Measurements from ENCODE around the gene MRPL4. TPM values are rescaled to one million over a fixed set of nuclear protein-coding genes. Genes with fewer than 3 reads are reported as not detected.

Gene MRPL4
- total and polyA plus RNA-seq, 10 of the 15 experiments (the other 5 are each of a cell fraction or from before 2014, with no cell fraction given), result 0.79 to 221 (median 112) TPM

- TF ChIP-seq CUX1 (IDR thresholded peaks at IDR 0.05; ENCODE audit: insufficient replicate concordance, low read depth, low read length), result no peak
- TF ChIP-seq IKZF2 (IDR thresholded peaks at IDR 0.05), result no peak
Observed at GRCh38 chr19:10288662-10289166, 36.7 kb downstream of the MRPL4 start (continued).

GRCh38 chr19:10289167-10289835 lies 37.3 kb downstream of the MRPL4 start:
- Histone ChIP-seq H3K9me3 (replicated peaks; ENCODE audit: control insufficient read depth, insufficient read depth, low read length) (no peaks in the 10 kb centered on the region; the same call in 2 of the 3 replicates), H3K4me1 (ENCODE audit: control insufficient read depth, insufficient read depth, low read length) (peaks cover 69% of the 10 kb centered on the region), H3K36me3 (ENCODE audit: control insufficient read depth in 2 of 2, insufficient read depth in 2 of 2, low read length in 1 of 2) (peaks cover 15 to 18% of the 10 kb centered on the region in 2 experiments; a peak in 3 of 4 replicates), H3K4me2 (ENCODE audit: control insufficient read depth, insufficient read depth) (peak overlapping the region; percentile 98), H3K27ac (ENCODE audit: control insufficient read depth, insufficient read depth) (peak overlapping the region; percentile 24; the same call in 1 of the 2 replicates), H3K79me2 (ENCODE audit: control insufficient read depth, insufficient read depth, low read length) (no peaks in the 10 kb centered on the region), H3K9ac (ENCODE audit: control insufficient read depth, insufficient read depth, low read length) (peak overlapping the region; percentile 40; the same call in 1 of the 2 replicates), H4K20me1 (ENCODE audit: control insufficient read depth, insufficient read depth) (peaks cover 9% of the 10 kb centered on the region; the same call in 1 of the 2 replicates), H3K27me3 (replicated peaks in 1 of 2; ENCODE audit: control insufficient read depth in 2 of 2, insufficient read depth in 2 of 2, low read length in 1 of 2) (peaks cover 3 to 16% of the 10 kb centered on the region in 2 experiments), H3K4me3 (peak overlapping the region; percentile 77), H2AFZ (ENCODE audit: control insufficient read depth, low read depth, low read length) (peak overlapping the region; percentile 94)
- peak; percentile 52 for ATAC-seq
- ChIA-PET RAD21 (ENCODE audit: unreplicated experiment) (interaction anchor here (0.7 to 5.4 kb wide), 19 partner anchors 10 to 192 kb away, joined by 3 to 119 read pairs (median 3); partner anchors contain the start of genes CDC37, ICAM1, MRPL4 and RAVER1), SMC1A (ENCODE audit: uncharacterized antibody, unreplicated experiment) (interaction anchor here (0.6 to 2.2 kb wide), 15 partner anchors 9 to 100 kb away, joined by 3 to 27 read pairs (median 5); partner anchors contain the start of genes ICAM1 and TYK2), POLR2A (interaction anchor here (0.5 to 5.5 kb wide), 23 partner anchors 9 to 370 kb away, joined by 3 to 69 read pairs (median 4); partner anchors contain the start of genes CDC37, CDKN2D, FDX2 and ICAM1), CTCF (interaction anchor here (0.6 to 5.9 kb wide), 17 partner anchors 9 to 280 kb away, joined by 3 to 72 read pairs (median 4); partner anchors contain the start of genes ICAM1 and TYK2)
- FAIRE-seq, result peak; percentile 7
- no peak for DNase-seq (ENCODE audit: low read depth, low spot score)
- in situ Hi-C loops (cut with MboI), result no loop called here
- WGBS (ENCODE audit: insufficient coverage, insufficient replicate concordance, low lambda C conversion rate, missing lambda C conversion rate), result 1% methylated on average over 49 of the region's 50 CpGs
- intact Hi-C loops (cut with micrococcal nuclease; ENCODE audit: unreplicated experiment), result no loop called here
- BruUV-seq (replicated peaks), result no TSS peak
- TF ChIP-seq SMC3 (IDR thresholded peaks at IDR 0.05; ENCODE audit: borderline replicate concordance, low read length), result no peak
- TF ChIP-seq, protein P1, sequence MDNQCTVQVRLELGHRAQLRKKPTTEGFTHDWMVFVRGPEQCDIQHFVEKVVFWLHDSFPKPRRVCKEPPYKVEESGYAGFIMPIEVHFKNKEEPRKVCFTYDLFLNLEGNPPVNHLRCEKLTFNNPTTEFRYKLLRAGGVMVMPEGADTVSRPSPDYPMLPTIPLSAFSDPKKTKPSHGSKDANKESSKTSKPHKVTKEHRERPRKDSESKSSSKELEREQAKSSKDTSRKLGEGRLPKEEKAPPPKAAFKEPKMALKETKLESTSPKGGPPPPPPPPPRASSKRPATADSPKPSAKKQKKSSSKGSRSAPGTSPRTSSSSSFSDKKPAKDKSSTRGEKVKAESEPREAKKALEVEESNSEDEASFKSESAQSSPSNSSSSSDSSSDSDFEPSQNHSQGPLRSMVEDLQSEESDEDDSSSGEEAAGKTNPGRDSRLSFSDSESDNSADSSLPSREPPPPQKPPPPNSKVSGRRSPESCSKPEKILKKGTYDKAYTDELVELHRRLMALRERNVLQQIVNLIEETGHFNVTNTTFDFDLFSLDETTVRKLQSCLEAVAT (IDR thresholded peaks at IDR 0.05), result no peak
- no peak for TF ChIP-seq EP300 (IDR thresholded peaks at IDR 0.05; ENCODE audit: borderline replicate concordance in 1 of 2, control insufficient read depth in 1 of 2, low read depth in 2 of 2, low read length in 2 of 2)
- TF ChIP-seq IRF4 (IDR thresholded peaks at IDR 0.05; ENCODE audit: low read depth, low read length), result 0 out of 2 replicates have a peak, but pooled peaks have one; percentile 6
- TF ChIP-seq CHD1 (IDR thresholded peaks at IDR 0.05; ENCODE audit: low read depth, low read length), result no peak
- 0 out of 2 replicates have a peak, but pooled peaks have one; percentile 25 for TF ChIP-seq CREB1 (IDR thresholded peaks at IDR 0.05; ENCODE audit: low read depth)
- TF ChIP-seq CEBPZ (IDR thresholded peaks at IDR 0.05; ENCODE audit: low read depth, low read length), result no peak

Data from GM12878 (cell line).